ENCODE measurements around the gene HGFAC. TPM values are rescaled to one million over a fixed set of nuclear protein-coding genes. Genes with fewer than 3 reads are reported as not detected.

HGFAC gene
- total and polyA plus RNA-seq, 9 donors: 0.51 to 2.5 (median 1.5) TPM

- H3K36me3 ChIP-seq (ENCODE audit: control insufficient read depth, insufficient read depth, low read length): peaks cover 3% of the 10 kb centered on the region
- no peak overlapping the region for H3K27ac ChIP-seq (ENCODE audit: low read length)
- no peak overlapping the region for H3K4me3 ChIP-seq (ENCODE audit: low read length)
- DNase-seq: peak; percentile 83
- peaks cover 19% of the 10 kb centered on the region for H3K27me3 ChIP-seq (ENCODE audit: control insufficient read depth, insufficient read depth, low read length)
- peaks cover 74% of the 10 kb centered on the region for H3K4me1 ChIP-seq (ENCODE audit: control insufficient read depth, insufficient read depth, low read length)
- no peaks in the 10 kb centered on the region for H3K9me3 ChIP-seq (replicated peaks; ENCODE audit: control insufficient read depth, low read depth, low read length)
- 12% methylated on average over 16 of the region's 17 CpGs for WGBS (ENCODE audit: insufficient coverage)
These were observed 38.9 kb downstream of the HGFAC start for GRCh38 chr4:3480528-3481112.

DNA sequence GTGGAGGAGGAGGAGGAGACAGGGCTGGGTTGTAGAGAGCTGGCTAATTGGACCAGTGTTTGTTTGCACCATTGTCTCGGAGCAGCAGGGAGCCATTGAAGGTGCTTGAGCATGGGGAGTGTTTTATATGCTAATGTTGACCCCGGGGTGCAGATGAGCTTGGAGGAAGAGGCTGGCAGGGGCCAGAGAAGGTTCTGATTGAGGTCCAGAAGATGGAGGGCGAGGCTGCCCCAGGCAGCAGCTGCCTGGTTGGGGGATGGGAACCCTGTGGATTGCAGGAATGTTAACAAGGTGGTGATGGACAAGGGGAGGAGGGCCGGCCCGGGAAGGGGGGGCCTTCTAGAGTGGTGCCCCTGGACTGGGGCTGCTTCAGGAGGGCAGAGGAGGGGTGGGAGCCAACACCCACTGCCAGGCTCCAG, 39.4 kb downstream of the HGFAC start:
- Histone ChIP-seq H3K4me3 (ENCODE audit: low read length) (no peak overlapping the region), H3K9me3 (replicated peaks; ENCODE audit: control insufficient read depth, low read depth, low read length) (no peaks in the 10 kb centered on the region), H3K36me3 (ENCODE audit: control insufficient read depth, insufficient read depth, low read length) (peaks cover 3% of the 10 kb centered on the region), H3K27ac (ENCODE audit: low read length) (no peak overlapping the region), H3K4me1 (ENCODE audit: control insufficient read depth, insufficient read depth, low read length) (peaks cover 79% of the 10 kb centered on the region), H3K27me3 (ENCODE audit: control insufficient read depth, insufficient read depth, low read length) (peaks cover 21% of the 10 kb centered on the region)
- 32% methylated on average over 5 of the region's 5 CpGs for WGBS (ENCODE audit: insufficient coverage)
- no peak for DNase-seq

DNA sequence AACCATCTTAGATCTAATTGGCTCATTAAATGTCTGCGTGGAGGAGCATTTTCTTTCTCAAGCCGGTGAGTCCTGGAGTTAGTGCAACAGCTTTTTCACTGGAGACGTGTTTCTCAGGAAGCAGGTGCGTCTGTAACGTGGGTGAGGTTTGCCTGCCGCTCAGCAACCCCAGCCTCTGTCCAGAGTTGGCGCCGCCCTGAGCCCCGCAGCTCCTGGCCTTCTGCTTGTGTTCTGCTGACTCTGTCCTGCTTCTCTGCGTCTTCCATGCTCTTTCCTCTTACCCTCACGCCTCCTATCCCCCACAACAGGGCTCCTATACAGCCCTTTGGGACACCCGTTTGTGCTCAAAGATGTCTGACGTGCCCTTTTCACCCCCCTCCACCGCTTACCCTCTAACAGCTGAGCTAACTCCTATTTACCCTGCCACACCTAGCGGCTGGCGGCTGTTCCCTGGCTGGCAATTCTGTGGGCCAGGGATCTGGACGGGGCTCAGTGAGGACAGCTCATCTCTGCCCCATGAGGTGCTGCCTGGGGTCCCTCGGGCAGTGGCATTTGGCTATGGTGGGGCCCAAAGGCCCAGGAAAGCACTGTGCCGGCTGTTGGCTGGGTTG, 40.1 kb downstream of the HGFAC start:
- Histone ChIP-seq H3K4me3 (ENCODE audit: low read length) (no peak overlapping the region), H3K9me3 (replicated peaks; ENCODE audit: control insufficient read depth, low read depth, low read length) (no peaks in the 10 kb centered on the region), H3K4me1 (ENCODE audit: control insufficient read depth, insufficient read depth, low read length) (peaks cover 87% of the 10 kb centered on the region), H3K36me3 (ENCODE audit: control insufficient read depth, insufficient read depth, low read length) (peaks cover 1% of the 10 kb centered on the region), H3K27ac (ENCODE audit: low read length) (peak overlapping the region; percentile 31), H3K27me3 (ENCODE audit: control insufficient read depth, insufficient read depth, low read length) (peaks cover 23% of the 10 kb centered on the region)
- 53% methylated on average over 19 of the region's 19 CpGs for WGBS (ENCODE audit: insufficient coverage)
- no peak for DNase-seq

- Histone ChIP-seq H3K27ac (ENCODE audit: low read length) (peak overlapping the region; percentile 35), H3K4me3 (ENCODE audit: low read length) (no peak overlapping the region), H3K9me3 (replicated peaks; ENCODE audit: control insufficient read depth, low read depth, low read length) (no peaks in the 10 kb centered on the region), H3K4me1 (ENCODE audit: control insufficient read depth, insufficient read depth, low read length) (peaks cover 89% of the 10 kb centered on the region), H3K36me3 (ENCODE audit: control insufficient read depth, insufficient read depth, low read length) (no peaks in the 10 kb centered on the region), H3K27me3 (ENCODE audit: control insufficient read depth, insufficient read depth, low read length) (peaks cover 23% of the 10 kb centered on the region)
- WGBS (ENCODE audit: insufficient coverage): 69% methylated on average over 12 of the region's 12 CpGs
- DNase-seq: no peak
These were observed 40.9 kb downstream of the HGFAC start for GRCh38 chr4:3482707-3483106.

GRCh38 chr4:3483471-3483921, 41.7 kb downstream of the HGFAC start:
- no peaks in the 10 kb centered on the region for H3K36me3 ChIP-seq (ENCODE audit: control insufficient read depth, insufficient read depth, low read length)
- H3K9me3 ChIP-seq (replicated peaks; ENCODE audit: control insufficient read depth, low read depth, low read length): no peaks in the 10 kb centered on the region
- H3K27ac ChIP-seq (ENCODE audit: low read length): peak overlapping the region; percentile 81
- H3K27me3 ChIP-seq (ENCODE audit: control insufficient read depth, insufficient read depth, low read length): peaks cover 23% of the 10 kb centered on the region
- H3K4me1 ChIP-seq (ENCODE audit: control insufficient read depth, insufficient read depth, low read length): peaks cover 85% of the 10 kb centered on the region
- no peak overlapping the region for H3K4me3 ChIP-seq (ENCODE audit: low read length)
- DNase-seq: peak; percentile 85
- 20% methylated on average over 20 of the region's 23 CpGs for WGBS (ENCODE audit: insufficient coverage)

DNA sequence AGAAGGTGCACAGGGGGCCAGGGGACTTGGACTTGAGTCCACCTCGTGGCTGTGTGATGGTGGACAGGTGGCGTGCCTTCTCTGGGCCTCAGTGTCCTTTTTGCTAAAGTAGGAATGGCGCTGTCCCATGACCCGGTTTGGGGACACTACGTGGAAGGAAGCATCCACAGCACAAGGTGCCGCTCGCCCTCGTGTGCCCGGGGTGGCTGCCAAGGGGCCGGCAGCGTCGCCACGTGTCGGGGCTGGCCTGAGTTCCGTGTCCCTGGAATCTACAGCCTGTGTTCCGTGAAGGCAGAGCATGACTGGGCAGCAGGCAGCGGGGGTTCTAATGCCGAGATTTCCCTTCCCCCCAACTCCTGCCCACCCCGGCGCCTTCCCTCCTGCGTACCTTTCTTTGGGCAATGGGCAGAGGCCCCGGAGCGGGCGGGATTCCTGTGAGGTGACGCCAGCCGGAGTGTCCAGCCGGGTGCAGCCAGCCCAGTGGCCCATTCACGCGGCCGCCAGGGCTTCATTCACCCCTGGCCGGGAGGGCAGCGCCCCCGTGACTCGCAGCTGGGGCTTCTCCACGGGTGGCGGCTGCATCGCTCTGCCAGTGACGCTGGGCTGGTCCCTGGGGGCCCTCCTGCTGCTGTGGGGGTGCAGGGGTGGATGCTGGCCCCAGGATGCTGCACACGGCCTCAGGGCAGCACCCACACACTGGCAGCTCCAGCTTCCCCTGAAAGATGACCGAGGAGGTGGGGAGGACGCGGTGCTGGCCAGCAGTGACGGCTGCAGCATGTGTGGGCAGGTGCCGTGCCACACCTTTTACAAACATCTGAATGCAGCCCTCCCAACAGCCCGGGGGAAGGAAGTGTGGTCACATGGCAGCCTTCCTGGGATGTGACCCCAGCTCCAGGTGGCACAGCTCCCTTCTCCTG, 42.5 kb downstream of the HGFAC start:
- Histone ChIP-seq H3K36me3 (ENCODE audit: control insufficient read depth, insufficient read depth, low read length) (no peaks in the 10 kb centered on the region), H3K27me3 (ENCODE audit: control insufficient read depth, insufficient read depth, low read length) (peaks cover 23% of the 10 kb centered on the region), H3K27ac (ENCODE audit: low read length) (peak overlapping the region; percentile 81), H3K9me3 (replicated peaks; ENCODE audit: control insufficient read depth, low read depth, low read length) (no peaks in the 10 kb centered on the region), H3K4me1 (ENCODE audit: control insufficient read depth, insufficient read depth, low read length) (peaks cover 80% of the 10 kb centered on the region), H3K4me3 (ENCODE audit: low read length) (no peak overlapping the region)
- DNase-seq: no peak
- WGBS (ENCODE audit: insufficient coverage): 70% methylated on average over 32 of the region's 45 CpGs

DNA sequence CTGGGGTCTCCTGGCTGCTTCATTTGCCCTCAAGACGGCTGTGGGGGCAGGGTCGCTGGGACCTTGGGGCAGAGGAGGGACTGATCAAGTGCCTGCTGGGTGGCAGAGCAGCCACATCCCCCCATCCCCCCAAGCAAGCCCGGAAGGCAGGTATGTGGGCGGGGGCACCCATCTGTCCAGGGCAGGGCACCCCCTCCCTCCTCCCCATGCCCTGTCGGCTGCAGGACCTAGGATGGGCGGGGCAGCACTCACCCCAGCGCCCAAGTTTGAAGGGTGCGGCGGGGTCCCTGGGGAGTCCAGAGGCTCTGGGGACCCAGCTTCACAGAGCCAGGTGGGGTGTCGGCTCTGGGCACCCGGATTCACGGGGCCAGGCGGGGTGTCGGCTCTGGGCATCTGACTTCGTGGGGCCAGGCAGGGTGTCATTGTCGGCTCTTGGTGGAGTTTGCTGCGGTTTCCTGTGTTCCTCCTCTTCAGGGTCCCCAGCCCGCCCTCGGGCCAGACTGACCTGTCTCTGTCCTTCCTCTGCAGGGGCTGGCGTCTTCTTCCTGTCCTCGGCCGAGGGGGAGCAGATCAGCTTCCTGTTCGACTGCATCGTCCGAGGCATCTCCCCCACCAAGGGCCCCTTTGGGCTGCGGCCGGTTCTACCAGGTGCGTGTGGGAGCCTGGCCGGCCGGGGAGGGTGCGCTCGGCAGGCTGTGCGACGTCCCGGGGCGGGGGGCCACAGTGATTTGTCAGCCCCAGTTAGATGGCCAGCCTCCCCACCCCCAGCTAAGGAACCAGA, 43.4 kb downstream of the HGFAC start:
- no peaks in the 10 kb centered on the region for H3K36me3 ChIP-seq (ENCODE audit: control insufficient read depth, insufficient read depth, low read length)
- peaks cover 25% of the 10 kb centered on the region for H3K27me3 ChIP-seq (ENCODE audit: control insufficient read depth, insufficient read depth, low read length)
- H3K27ac ChIP-seq (ENCODE audit: low read length): no peak overlapping the region
- peak; percentile 55 for DNase-seq
- peaks cover 74% of the 10 kb centered on the region for H3K4me1 ChIP-seq (ENCODE audit: control insufficient read depth, insufficient read depth, low read length)
- H3K9me3 ChIP-seq (replicated peaks; ENCODE audit: control insufficient read depth, low read depth, low read length): no peaks in the 10 kb centered on the region
- 21% methylated on average over 30 of the region's 36 CpGs for WGBS (ENCODE audit: insufficient coverage)
- H3K4me3 ChIP-seq (ENCODE audit: low read length): no peak overlapping the region

DNA sequence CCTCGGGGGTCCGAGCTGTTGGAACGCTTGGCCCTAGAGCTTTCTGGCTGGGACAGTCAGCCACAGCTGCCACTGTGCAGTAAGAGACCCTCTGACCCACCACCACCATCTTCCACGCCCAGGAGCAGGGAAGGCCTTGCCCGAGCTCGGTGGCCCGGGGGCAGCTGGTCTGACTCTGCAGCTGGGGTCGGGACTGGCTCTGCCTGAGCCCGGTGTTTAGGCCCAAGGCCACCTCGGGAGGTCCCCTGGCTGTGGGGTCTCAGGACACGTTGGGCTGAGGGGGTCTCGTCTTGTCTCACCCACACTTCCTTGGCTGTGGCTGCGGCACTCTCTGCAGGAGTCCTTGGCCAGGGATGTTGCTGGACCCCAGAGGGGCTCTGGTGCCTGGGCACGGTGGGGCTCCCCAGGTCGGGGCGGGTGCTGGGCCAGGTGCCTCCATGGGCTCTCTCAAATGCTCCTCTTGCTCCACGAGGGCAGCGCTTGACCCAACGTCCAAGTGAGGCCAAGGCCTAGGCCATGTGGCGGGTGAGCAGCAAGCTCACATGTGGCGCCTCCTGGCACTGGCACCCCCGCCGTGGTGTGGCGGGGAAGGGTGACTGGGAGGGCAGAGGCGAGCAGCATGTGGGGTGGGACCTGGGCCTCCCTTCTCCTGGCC, 44.2 kb downstream of the HGFAC start:
- Histone ChIP-seq H3K4me1 (ENCODE audit: control insufficient read depth, insufficient read depth, low read length) (peaks cover 67% of the 10 kb centered on the region), H3K4me3 (ENCODE audit: low read length) (no peak overlapping the region), H3K9me3 (replicated peaks; ENCODE audit: control insufficient read depth, low read depth, low read length) (no peaks in the 10 kb centered on the region), H3K27ac (ENCODE audit: low read length) (no peak overlapping the region), H3K36me3 (ENCODE audit: control insufficient read depth, insufficient read depth, low read length) (peaks cover 1% of the 10 kb centered on the region), H3K27me3 (ENCODE audit: control insufficient read depth, insufficient read depth, low read length) (peaks cover 25% of the 10 kb centered on the region)
- 72% methylated on average over 18 of the region's 25 CpGs for WGBS (ENCODE audit: insufficient coverage)
- no peak for DNase-seq
